ENCODE measurements around the gene LARP4B. TPM values are rescaled to one million over a fixed set of nuclear protein-coding genes. Genes with fewer than 3 reads are reported as not detected.

The LARP4B gene
- total and polyA plus RNA-seq, 2 of the 13 experiments (the other 11 are each of a cell fraction or from before 2014, with no cell fraction given) = 19.5 to 30.2 TPM

- ATAC-seq = no peak
- CTCF ChIA-PET (ENCODE audit: low intra/inter-chr PET ratio, low total read pairs) = no interaction called here
These were observed 134.3 kb downstream of the LARP4B start for GRCh38 chr10:797179-797578.

GRCh38 chr10:796233-796632, 135.3 kb downstream of the LARP4B start:
- in situ Hi-C loops (cut with HindIII; ENCODE audit: extremely low pct_ligation_motif_present, low pct_unique_long_range_greater_than_20kb) = no loop called here
- Histone ChIP-seq H3K9me3 (ENCODE audit: low read length) (peaks cover 13% of the 10 kb centered on the region; the same call in 1 of the 2 replicates), H3K27me3 (ENCODE audit: control insufficient read depth in 1 of 2, insufficient read depth in 2 of 2, low read length in 2 of 2) (no peaks in the 10 kb centered on the region), H3K4me3 (replicated peaks in 1 of 3; ENCODE audit: insufficient read depth in 1 of 3, low read depth in 2 of 3, low read length in 3 of 3) (no peak overlapping the region), H3K36me3 (replicated peaks in 1 of 2; ENCODE audit: control insufficient read depth in 1 of 2, insufficient read depth in 2 of 2, low read length in 2 of 2) (no peaks in the 10 kb centered on the region), H3K9ac (ENCODE audit: insufficient read depth, low read depth, low read length) (no peak overlapping the region), H3K27ac (ENCODE audit: extremely low read length, insufficient read depth, low read length) (no peak overlapping the region), H2AFZ (ENCODE audit: low read length) (no peak overlapping the region), H4K20me1 (ENCODE audit: insufficient read depth, low read length) (no peaks in the 10 kb centered on the region), H3K4me1 (ENCODE audit: insufficient read depth, low read length) (no peaks in the 10 kb centered on the region), H3K79me2 (ENCODE audit: insufficient read depth, low read length) (no peaks in the 10 kb centered on the region), H3K4me2 (ENCODE audit: low read depth, low read length) (no peak overlapping the region)
- ChIA-PET CTCF (ENCODE audit: low intra/inter-chr PET ratio, low total read pairs) (no interaction called here), POLR2A (no interaction called here)
- DNase-seq (ENCODE audit: low spot score) = no peak
- BruUV-seq (replicated peaks) = no TSS peak
- intact Hi-C loops (cut with micrococcal nuclease; ENCODE audit: unreplicated experiment) = no loop called here
- no peak for ATAC-seq
- WGBS (ENCODE audit: low lambda C conversion rate) = 65% methylated on average over 4 of the region's 4 CpGs
- FAIRE-seq = no peak
- TF ChIP-seq ZNF10 (CRISPR knock-in tag; IDR thresholded peaks at IDR 0.05; ENCODE audit: borderline replicate concordance, low read depth) (no peak), PHF20 (CRISPR knock-in tag; IDR thresholded peaks at IDR 0.05) (no peak), MNT (IDR thresholded peaks at IDR 0.05) (no peak), HOXA3 (CRISPR knock-in tag; IDR thresholded peaks at IDR 0.05) (no peak), TCF7 (IDR thresholded peaks at IDR 0.05; ENCODE audit: low read depth) (no peak), ELF3 (CRISPR knock-in tag; IDR thresholded peaks at IDR 0.05) (no peak), SNAI1 (CRISPR knock-in tag; IDR thresholded peaks at IDR 0.05; ENCODE audit: borderline replicate concordance) (no peak), ARNTL (CRISPR knock-in tag; IDR thresholded peaks at IDR 0.05) (no peak), ZNF44 (CRISPR knock-in tag; IDR thresholded peaks at IDR 0.05) (no peak), ELK4 (CRISPR knock-in tag; IDR thresholded peaks at IDR 0.05; ENCODE audit: borderline replicate concordance) (no peak), NFYC (CRISPR knock-in tag; IDR thresholded peaks at IDR 0.05) (no peak), ZNF816 (CRISPR knock-in tag; IDR thresholded peaks at IDR 0.05; ENCODE audit: borderline replicate concordance) (no peak), SKI (IDR thresholded peaks at IDR 0.05; ENCODE audit: partially characterized antibody) (no peak), ETV6 (CRISPR knock-in tag; conservative IDR thresholded peaks at IDR 0.05) (no peak)

More at GRCh38 chr10:797179-797578, 134.3 kb downstream of the LARP4B start:
- Histone ChIP-seq H3K4me2 (ENCODE audit: low read depth, low read length) (no peak overlapping the region), H3K79me2 (ENCODE audit: insufficient read depth, low read length) (no peaks in the 10 kb centered on the region), H3K4me1 (ENCODE audit: insufficient read depth, low read length) (no peaks in the 10 kb centered on the region), H3K27me3 (ENCODE audit: control insufficient read depth in 1 of 2, insufficient read depth in 2 of 2, low read length in 2 of 2) (no peaks in the 10 kb centered on the region), H3K9ac (ENCODE audit: insufficient read depth, low read depth, low read length) (no peak overlapping the region), H4K20me1 (ENCODE audit: insufficient read depth, low read length) (no peaks in the 10 kb centered on the region), H3K36me3 (replicated peaks in 1 of 2; ENCODE audit: control insufficient read depth in 1 of 2, insufficient read depth in 2 of 2, low read length in 2 of 2) (no peaks in the 10 kb centered on the region), H2AFZ (ENCODE audit: low read length) (no peak overlapping the region), H3K9me3 (ENCODE audit: low read length) (peaks cover 13% of the 10 kb centered on the region; the same call in 1 of the 2 replicates), H3K4me3 (replicated peaks in 1 of 3; ENCODE audit: insufficient read depth in 1 of 3, low read depth in 2 of 3, low read length in 3 of 3) (no peak overlapping the region), H3K27ac (ENCODE audit: extremely low read length, insufficient read depth, low read length) (no peak overlapping the region)
- in situ Hi-C loops (cut with HindIII; ENCODE audit: extremely low pct_ligation_motif_present, low pct_unique_long_range_greater_than_20kb) (no loop called here), intact Hi-C loops (cut with micrococcal nuclease; ENCODE audit: unreplicated experiment) (no loop called here)
- TF ChIP-seq ZNF34 (CRISPR knock-in tag; IDR thresholded peaks at IDR 0.05; ENCODE audit: borderline replicate concordance) (no peak), ZNF256 (CRISPR knock-in tag; conservative IDR thresholded peaks at IDR 0.05) (no peak), ZNF17 (CRISPR knock-in tag; IDR thresholded peaks at IDR 0.05) (no peak), IRF2 (CRISPR knock-in tag; IDR thresholded peaks at IDR 0.05) (no peak)
- WGBS (ENCODE audit: low lambda C conversion rate) = 80% methylated on average over 1 of the region's 1 CpG
- no TSS peak for BruUV-seq (replicated peaks)
- POLR2A ChIA-PET = no interaction called here
- DNase-seq (ENCODE audit: low spot score) = no peak
- FAIRE-seq = no peak
